Retinal pigment epithelial cell (primary cell): Measurements from ENCODE around the gene NKX2-1.
"Not testable (repeated sequence)": the region's sequence is repeated elsewhere in the genome, so short reads cannot be mapped to it uniquely, and the experiment has no call there.

Source experiments
- DNase-seq: peaks from one replicate; pipeline ENCODE4 v3.0.0-alpha.2; 2010; ENCODE audit warnings: low read depth
- H3K4me3 ChIP-seq: 2 replicates; pipeline ENCODE4 v1.5.1; 2011; ENCODE audit warnings: mild to moderate bottlenecking, low read length, control low read depth, moderate library complexity
- CTCF ChIP-seq: conservative IDR thresholded peaks from 2 replicates; pipeline ENCODE4 v1.5.1; 2011; ENCODE audit warnings: low read depth, low read length, control low read depth, inconsistent platforms

The NKX2-1 gene

DNA sequence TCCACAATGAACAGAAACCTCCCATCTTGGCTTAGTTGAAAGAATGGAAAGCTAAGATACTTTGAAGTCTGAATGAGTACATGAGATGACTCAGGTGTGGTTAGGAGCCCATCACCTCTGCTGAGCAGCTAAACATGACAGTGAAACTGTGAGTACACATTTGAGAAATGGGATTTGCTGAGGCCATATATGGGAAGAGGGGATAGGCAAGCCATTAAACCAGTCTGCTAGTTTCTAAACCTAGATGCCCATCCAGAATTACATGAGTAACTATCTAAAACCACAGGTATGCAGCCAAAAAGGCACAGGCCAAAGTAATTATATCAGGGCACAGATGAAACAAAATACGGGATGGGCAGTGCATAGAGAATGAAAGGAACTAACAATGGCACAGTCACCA, 41.2 kb downstream of the NKX2-1 start:
- H3K4me3 ChIP-seq: no peak overlapping the region
- TF ChIP-seq CTCF: no peak
- DNase-seq: no peak

- TF ChIP-seq CTCF: no peak
- no peak for DNase-seq
Observed at GRCh38 chr14:36477266-36477665, 42.8 kb downstream of the NKX2-1 start.

DNA sequence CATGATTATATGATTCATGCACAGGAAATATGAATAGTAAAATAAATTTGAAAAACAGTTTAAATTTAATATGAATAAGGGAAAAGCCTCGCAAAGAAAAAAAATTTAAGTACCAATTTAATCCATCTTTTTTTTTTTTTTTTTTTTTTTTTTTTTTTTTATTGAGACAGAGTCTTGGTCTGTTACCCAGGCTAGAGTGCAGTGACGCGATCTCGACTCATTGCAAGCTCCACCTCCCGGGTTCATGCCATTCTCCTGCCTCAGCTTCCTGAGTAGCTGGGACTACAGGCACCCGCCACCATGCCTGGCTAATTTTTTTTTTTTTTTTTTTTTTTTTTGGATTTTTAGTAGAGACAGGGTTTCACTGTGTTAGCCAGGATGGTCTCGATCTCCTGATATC, 44.0 kb downstream of the NKX2-1 start:
- not testable (repeated sequence) for H3K4me3 ChIP-seq, DNase-seq

More at GRCh38 chr14:36477266-36477665, 42.8 kb downstream of the NKX2-1 start:
- no peak overlapping the region for H3K4me3 ChIP-seq

DNA sequence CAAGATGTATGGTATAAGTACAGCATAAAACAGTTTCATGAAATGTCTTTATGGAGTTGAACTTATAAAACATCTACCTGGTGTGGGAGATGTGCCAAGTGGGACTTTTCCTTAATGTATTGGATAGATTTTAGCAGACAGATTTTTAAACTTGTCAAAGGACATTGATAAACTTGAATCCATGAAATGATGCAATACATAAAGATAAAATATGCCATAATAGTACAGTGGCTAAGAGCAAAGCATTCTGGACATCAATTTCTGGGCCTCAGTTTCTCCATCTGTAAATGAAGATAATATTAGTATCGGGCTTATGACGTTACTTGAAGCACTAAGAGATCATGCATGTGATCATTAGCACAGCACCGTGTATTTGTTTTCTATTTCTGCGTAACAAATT, 45.4 kb downstream of the NKX2-1 start:
- no peak overlapping the region for H3K4me3 ChIP-seq
- TF ChIP-seq CTCF: no peak

DNA sequence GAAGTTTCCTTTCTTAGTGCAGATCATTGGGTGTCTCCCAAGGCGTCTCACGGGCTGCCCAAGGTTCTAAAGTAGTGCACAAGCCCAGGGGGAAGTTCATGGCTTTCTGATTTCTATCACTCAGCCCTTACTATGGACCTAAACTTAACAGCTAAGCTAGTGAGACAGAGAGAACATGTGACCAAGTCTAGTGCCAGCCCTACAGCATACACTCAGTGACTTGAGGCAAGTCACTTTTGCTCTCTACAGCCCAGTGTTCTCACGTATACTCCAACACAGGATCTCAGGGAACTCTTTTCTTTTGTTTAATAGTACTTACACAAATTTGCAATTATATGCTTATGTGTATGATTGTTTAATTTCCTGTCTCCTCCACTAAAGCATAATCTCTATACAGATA, 48.6 kb downstream of the NKX2-1 start:
- DNase-seq: no peak
- no peak for TF ChIP-seq CTCF
- H3K4me3 ChIP-seq: no peak overlapping the region

More for the DNA sequence above, 45.4 kb downstream of the NKX2-1 start:
- no peak for DNase-seq

GRCh38 chr14:36467332-36467731, 52.7 kb downstream of the NKX2-1 start:
- TF ChIP-seq CTCF: no peak
- no peak for DNase-seq
- no peak overlapping the region for H3K4me3 ChIP-seq
